Measurements from ENCODE around the gene UBXN1. TPM values are rescaled to one million over a fixed set of nuclear protein-coding genes. Genes with fewer than 3 reads are reported as not detected.

UBXN1 gene
- total RNA-seq, 1 experiment from 2014 or later: 118 TPM

GRCh38 chr11:62707277-62707861 is 28.5 kb upstream of the UBXN1 start, which contains the start of the genes BSCL2 and GNG3:
BSCL2 (minus strand) TSS chr11:62707424; CDS start chr11:62707195, 229 bp downstream.
GNG3 (plus strand) TSS chr11:62707676; CDS start chr11:62708296, 620 bp downstream.
- H3K4me1 ChIP-seq: peaks cover 9% of the 10 kb centered on the region; the same call in 1 of the 2 replicates
- H3K36me3 ChIP-seq (ENCODE audit: control insufficient read depth, insufficient read depth, low read length): peaks cover 2% of the 10 kb centered on the region; the same call in 1 of the 2 replicates
- peak within 1 kb of the TSS; percentile 96 for H3K4me3 Mint-ChIP-seq (ENCODE audit: unreplicated experiment)
- no peak for TF ChIP-seq CTCF (IDR thresholded peaks at IDR 0.05; ENCODE audit: insufficient read depth in 1 of 2, low read depth in 1 of 2, low read length in 1 of 2, severe bottlenecking in 1 of 2, unreplicated experiment in 1 of 2)
- peaks cover 79% of the 10 kb centered on the region for H3K36me3 Mint-ChIP-seq (ENCODE audit: insufficient read depth, unreplicated experiment)
- H3K9me3 ChIP-seq: no peaks in the 10 kb centered on the region
- intact Hi-C loops (cut with micrococcal nuclease; ENCODE audit: unreplicated experiment): no loop called here
- peak within 1 kb of the TSS; percentile 97 for H3K27ac Mint-ChIP-seq (ENCODE audit: unreplicated experiment)
- CTCF ChIA-PET: no interaction called here
- H3K4me3 ChIP-seq (ENCODE audit: low read depth, low read length): peak within 1 kb of the TSS; percentile 24
- POLR2A ChIA-PET: interaction anchor here (0.6 to 1.8 kb wide), 3 partner anchors 20 to 1630 kb away, joined by 3 to 5 read pairs (median 4); partner anchors contain the start of genes EEF1G and HNRNPUL2
- H3K9me3 Mint-ChIP-seq (ENCODE audit: unreplicated experiment): no peaks in the 10 kb centered on the region
- peaks cover 18% of the 10 kb centered on the region for H3K4me1 Mint-ChIP-seq (ENCODE audit: low read depth, unreplicated experiment)
- no peaks in the 10 kb centered on the region for H3K27me3 ChIP-seq (replicated peaks; ENCODE audit: control insufficient read depth, insufficient read depth, low read length)
- peak; percentile 38 to 58 for DNase-seq
- H3K27me3 Mint-ChIP-seq (ENCODE audit: insufficient read depth, unreplicated experiment): no peaks in the 10 kb centered on the region
- no TSS peak for BruUV-seq (replicated peaks)

DNA sequence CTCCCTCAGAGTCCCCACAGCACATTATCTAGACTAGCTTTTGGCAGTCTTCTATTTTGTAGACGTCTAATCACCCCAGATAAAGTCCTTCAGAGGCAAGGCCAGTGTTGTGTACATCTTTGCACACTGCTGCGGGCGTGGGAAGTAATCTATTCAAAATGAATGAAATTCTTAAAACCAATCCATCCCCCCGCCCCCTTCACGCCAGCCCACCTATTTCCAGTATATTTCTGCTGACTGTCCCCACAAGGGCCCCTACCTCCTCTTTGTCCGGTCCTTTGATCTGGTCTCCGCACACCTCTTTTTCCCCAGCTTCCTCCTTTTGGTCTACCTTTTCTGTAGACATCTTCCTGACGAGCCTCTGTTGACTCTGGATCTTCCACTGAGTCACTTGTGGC is 28.0 kb upstream of the UBXN1 start:
- Histone ChIP-seq H3K36me3 (ENCODE audit: control insufficient read depth, insufficient read depth, low read length) (peaks cover 1% of the 10 kb centered on the region; the same call in 1 of the 2 replicates), H3K9me3 (no peaks in the 10 kb centered on the region), H3K4me1 (peaks cover 9% of the 10 kb centered on the region; the same call in 1 of the 2 replicates), H3K4me3 (ENCODE audit: low read depth, low read length) (no peak overlapping the region), H3K27me3 (replicated peaks; ENCODE audit: control insufficient read depth, insufficient read depth, low read length) (no peaks in the 10 kb centered on the region)
- no TSS peak for BruUV-seq (replicated peaks)
- Mint-ChIP-seq H3K27ac (ENCODE audit: unreplicated experiment) (peak overlapping the region; percentile 97), H3K36me3 (ENCODE audit: insufficient read depth, unreplicated experiment) (peaks cover 79% of the 10 kb centered on the region), H3K4me1 (ENCODE audit: low read depth, unreplicated experiment) (peaks cover 18% of the 10 kb centered on the region), H3K4me3 (ENCODE audit: unreplicated experiment) (peak overlapping the region; percentile 96), H3K27me3 (ENCODE audit: insufficient read depth, unreplicated experiment) (no peaks in the 10 kb centered on the region), H3K9me3 (ENCODE audit: unreplicated experiment) (no peaks in the 10 kb centered on the region)
- POLR2A ChIA-PET: interaction anchor here (0.6 to 1.8 kb wide), 8 partner anchors 20 to 1630 kb away, joined by 3 to 18 read pairs (median 4); partner anchors contain the start of genes C11orf98, CSKMT, EEF1G and HNRNPUL2
- CTCF ChIA-PET: interaction anchor here (0.6 to 1.8 kb wide), 5 partner anchors 12 to 1253 kb away, joined by 3 to 7 read pairs (median 4); partner anchors contain the start of genes HNRNPUL2, TAF6L and ZBTB3
- DNase-seq: no peak
- intact Hi-C loops (cut with micrococcal nuclease; ENCODE audit: unreplicated experiment): no loop called here
- TF ChIP-seq CTCF (IDR thresholded peaks at IDR 0.05; ENCODE audit: insufficient read depth in 1 of 2, low read depth in 1 of 2, low read length in 1 of 2, severe bottlenecking in 1 of 2, unreplicated experiment in 1 of 2): no peak

All from Caco-2 (cell line).